Fibroblast of lung (primary cell): ENCODE data around the gene MIXL1.

Source experiments
- EZH2 ChIP-seq: IDR thresholded peaks from 2 replicates; pipeline ENCODE4 v1.5.1; 2012; ENCODE audit warnings: low read length, control low read depth, mild to moderate bottlenecking; ENCODE audit errors: missing control alignments
- TF ChIP-seq, protein P1 (sequence below), 2 donors: IDR thresholded peaks in 1 of 2; conservative IDR thresholded peaks in 1 of 2; 1 replicate in 1 of 2; 2 replicates in 1 of 2; pipeline ENCODE4 v1.5.1; 2011 to 2012; ENCODE audit warnings: low read length in 2 of 2, control low read depth in 1 of 2, inconsistent platforms in 1 of 2, low read depth in 1 of 2, mild to moderate bottlenecking in 1 of 2

- TF ChIP-seq, protein P1, sequence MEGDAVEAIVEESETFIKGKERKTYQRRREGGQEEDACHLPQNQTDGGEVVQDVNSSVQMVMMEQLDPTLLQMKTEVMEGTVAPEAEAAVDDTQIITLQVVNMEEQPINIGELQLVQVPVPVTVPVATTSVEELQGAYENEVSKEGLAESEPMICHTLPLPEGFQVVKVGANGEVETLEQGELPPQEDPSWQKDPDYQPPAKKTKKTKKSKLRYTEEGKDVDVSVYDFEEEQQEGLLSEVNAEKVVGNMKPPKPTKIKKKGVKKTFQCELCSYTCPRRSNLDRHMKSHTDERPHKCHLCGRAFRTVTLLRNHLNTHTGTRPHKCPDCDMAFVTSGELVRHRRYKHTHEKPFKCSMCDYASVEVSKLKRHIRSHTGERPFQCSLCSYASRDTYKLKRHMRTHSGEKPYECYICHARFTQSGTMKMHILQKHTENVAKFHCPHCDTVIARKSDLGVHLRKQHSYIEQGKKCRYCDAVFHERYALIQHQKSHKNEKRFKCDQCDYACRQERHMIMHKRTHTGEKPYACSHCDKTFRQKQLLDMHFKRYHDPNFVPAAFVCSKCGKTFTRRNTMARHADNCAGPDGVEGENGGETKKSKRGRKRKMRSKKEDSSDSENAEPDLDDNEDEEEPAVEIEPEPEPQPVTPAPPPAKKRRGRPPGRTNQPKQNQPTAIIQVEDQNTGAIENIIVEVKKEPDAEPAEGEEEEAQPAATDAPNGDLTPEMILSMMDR (conservative IDR thresholded peaks at IDR 0.05 in 1 of 2, IDR thresholded peaks at IDR 0.05 in 1 of 2; ENCODE audit: low read depth in 1 of 2, low read length in 2 of 2), result no peak
- TF ChIP-seq EZH2, result no peak
These were observed 38.1 kb upstream of the MIXL1 start for GRCh38 chr1:226185141-226186036.
